HTR-8/SVneo (cell line): ENCODE data around the gene ATP2B3.
"Not testable (repeated sequence)": the region's sequence is repeated elsewhere in the genome, so short reads cannot be mapped to it uniquely, and the experiment has no call there.

ENCODE experiments used
- DNase-seq: peaks from one replicate; pipeline ENCODE4 v3.0.0; 2011; ENCODE audit warnings: low spot score, mixed read lengths; ENCODE audit not compliant: insufficient read length
- FAIRE-seq: peaks from 2 replicates; lab custom pipeline; 2011; peaks lifted over from hg19 to GRCh38; lab: Jason Lieb, UNC

Gene ATP2B3

GRCh38 chrX:153604666-153605380, 87.4 kb downstream of the ATP2B3 start:
- DNase-seq, FAIRE-seq: not testable (repeated sequence)

- FAIRE-seq (no peak), DNase-seq (no peak)
Observed at GRCh38 chrX:153606503-153606902, 89.1 kb downstream of the ATP2B3 start.

GRCh38 chrX:153608376-153608775, 90.9 kb downstream of the ATP2B3 start:
- DNase-seq (no peak), FAIRE-seq (no peak)

GRCh38 chrX:153608806-153609205, 91.4 kb downstream of the ATP2B3 start:
- DNase-seq (no peak), FAIRE-seq (no peak)

- DNase-seq (peak; percentile 48), FAIRE-seq (peak; percentile 85)
Observed at GRCh38 chrX:153609917-153610835, 92.7 kb downstream of the ATP2B3 start.

- no peak for DNase-seq
- no peak for FAIRE-seq
Observed at GRCh38 chrX:153610836-153611213, 93.4 kb downstream of the ATP2B3 start.

GRCh38 chrX:153611298-153612095, 94.1 kb downstream of the ATP2B3 start:
- no peak for DNase-seq
- no peak for FAIRE-seq

- DNase-seq (no peak), FAIRE-seq (no peak)
Observed at GRCh38 chrX:153612413-153612812, 95.0 kb downstream of the ATP2B3 start.

GRCh38 chrX:153614818-153615217, 97.4 kb downstream of the ATP2B3 start:
- FAIRE-seq (no peak), DNase-seq (no peak)

GRCh38 chrX:153620576-153620975, 103.1 kb downstream of the ATP2B3 start:
- no peak for DNase-seq
- no peak for FAIRE-seq

- no peak for FAIRE-seq
- no peak for DNase-seq
Observed at GRCh38 chrX:153621949-153622598, 104.6 kb downstream of the ATP2B3 start.

GRCh38 chrX:153622661-153623309, 105.3 kb downstream of the ATP2B3 start:
- FAIRE-seq: no peak
- no peak for DNase-seq

GRCh38 chrX:153623310-153624029, 106.0 kb downstream of the ATP2B3 start:
- DNase-seq: no peak
- FAIRE-seq: no peak

GRCh38 chrX:153624196-153625091, 107.0 kb downstream of the ATP2B3 start:
- no peak for DNase-seq
- no peak for FAIRE-seq

GRCh38 chrX:153625271-153626024, 108.0 kb downstream of the ATP2B3 start:
- no peak for DNase-seq
- FAIRE-seq: no peak

- DNase-seq (no peak), FAIRE-seq (no peak)
Observed at GRCh38 chrX:153626025-153626633, 108.7 kb downstream of the ATP2B3 start.
